AG10803 (cell line): ENCODE data around the gene TSPAN3.

ENCODE experiments used
- DNase-seq: peaks from one replicate; pipeline ENCODE4 v3.0.0; 2010; ENCODE audit warnings: low read depth
- H3K4me3 ChIP-seq: 2 replicates; pipeline ENCODE4 v1.5.1; 2011; ENCODE audit warnings: mild to moderate bottlenecking, low read length, control low read depth
- CTCF ChIP-seq: conservative IDR thresholded peaks from 2 replicates; pipeline ENCODE4 v1.5.1; 2011; ENCODE audit warnings: mild to moderate bottlenecking, low read length, control low read depth, inconsistent platforms

Gene TSPAN3

GRCh38 chr15:77030048-77030927 is 40.6 kb downstream of the TSPAN3 start:
- no peak for TF ChIP-seq CTCF
- no peak overlapping the region for H3K4me3 ChIP-seq
- no peak for DNase-seq

GRCh38 chr15:77029166-77030047 is 41.5 kb downstream of the TSPAN3 start:
- no peak overlapping the region for H3K4me3 ChIP-seq
- no peak for TF ChIP-seq CTCF
- DNase-seq, result no peak

- no peak for TF ChIP-seq CTCF
- no peak overlapping the region for H3K4me3 ChIP-seq
- DNase-seq, result no peak
Measured at GRCh38 chr15:77028451-77029165, 42.3 kb downstream of the TSPAN3 start.

GRCh38 chr15:77027697-77028450 is 43.0 kb downstream of the TSPAN3 start:
- TF ChIP-seq CTCF, result no peak
- no peak overlapping the region for H3K4me3 ChIP-seq
- DNase-seq, result no peak

GRCh38 chr15:77027111-77027696 is 43.7 kb downstream of the TSPAN3 start:
- TF ChIP-seq CTCF, result no peak
- no peak for DNase-seq
- no peak overlapping the region for H3K4me3 ChIP-seq

GRCh38 chr15:77026501-77027110 is 44.3 kb downstream of the TSPAN3 start:
- TF ChIP-seq CTCF, result no peak
- H3K4me3 ChIP-seq, result no peak overlapping the region
- no peak for DNase-seq
